C4-2B (cell line): ENCODE data around the gene SLC12A9.

Experiments
- H3K27ac ChIP-seq: fragments of 450-650 bp; 2 replicates; pipeline ENCODE4 v1.5.1; 2017
- ZFX ChIP-seq: fragments of 450-650 bp; IDR thresholded peaks from 2 replicates; pipeline ENCODE4 v1.6.1; 2017
- TF ChIP-seq, protein P1 (sequence below): fragments of 450-650 bp; conservative IDR thresholded peaks from 2 replicates; pipeline ENCODE4 v1.5.1; 2017; ENCODE audit warnings: mild to moderate bottlenecking

SLC12A9 gene

DNA sequence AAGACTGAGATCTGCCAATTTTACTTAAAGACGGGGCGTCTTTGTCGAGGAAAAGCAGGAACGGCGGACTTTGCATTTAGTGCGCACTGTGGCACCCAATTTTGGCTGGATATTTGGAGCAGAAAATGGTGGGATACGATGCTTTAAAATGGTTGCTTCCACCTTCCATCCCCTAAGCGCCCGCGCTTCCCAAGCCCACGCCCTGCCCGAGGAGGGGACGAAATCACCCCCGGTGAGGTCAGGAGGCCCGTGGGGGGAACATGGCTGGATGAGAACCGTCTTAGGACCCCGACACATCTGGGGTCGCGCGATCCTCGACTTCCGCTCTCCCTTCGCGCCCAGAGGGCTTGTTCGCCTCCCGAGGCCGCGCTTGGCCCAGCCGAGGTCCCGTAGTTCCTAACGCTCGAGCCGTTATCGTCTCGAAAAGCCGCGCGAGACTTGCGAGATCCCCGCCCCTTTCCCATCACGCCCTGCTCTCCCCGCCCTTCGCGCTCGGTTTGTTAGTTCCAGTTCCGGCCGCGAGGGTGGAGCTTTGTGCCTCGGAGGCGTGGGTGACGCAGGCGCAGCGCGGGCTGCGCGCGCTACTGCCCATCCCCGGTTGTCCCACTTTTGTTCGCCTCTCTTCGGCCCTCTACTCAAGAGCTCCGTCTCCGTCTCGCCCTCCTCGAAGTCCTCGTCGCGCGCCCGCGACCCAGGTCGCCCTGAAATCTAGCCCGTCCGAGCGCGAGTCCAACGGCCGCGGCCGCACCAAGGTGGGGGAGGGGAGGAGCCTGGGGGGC, 22.3 kb downstream of the SLC12A9 start, which contains the start of gene SRRT:
Gene SRRT, plus strand, starts transcription at position 527 of the 779 bp plus-strand sequence. CDS start 488 bp downstream, outside the sequence.
- H3K27ac ChIP-seq = peak within 1 kb of the TSS; percentile 97
- TF ChIP-seq ZFX = peak; percentile 82; the same call in 1 of the 2 replicates
- TF ChIP-seq, protein P1, sequence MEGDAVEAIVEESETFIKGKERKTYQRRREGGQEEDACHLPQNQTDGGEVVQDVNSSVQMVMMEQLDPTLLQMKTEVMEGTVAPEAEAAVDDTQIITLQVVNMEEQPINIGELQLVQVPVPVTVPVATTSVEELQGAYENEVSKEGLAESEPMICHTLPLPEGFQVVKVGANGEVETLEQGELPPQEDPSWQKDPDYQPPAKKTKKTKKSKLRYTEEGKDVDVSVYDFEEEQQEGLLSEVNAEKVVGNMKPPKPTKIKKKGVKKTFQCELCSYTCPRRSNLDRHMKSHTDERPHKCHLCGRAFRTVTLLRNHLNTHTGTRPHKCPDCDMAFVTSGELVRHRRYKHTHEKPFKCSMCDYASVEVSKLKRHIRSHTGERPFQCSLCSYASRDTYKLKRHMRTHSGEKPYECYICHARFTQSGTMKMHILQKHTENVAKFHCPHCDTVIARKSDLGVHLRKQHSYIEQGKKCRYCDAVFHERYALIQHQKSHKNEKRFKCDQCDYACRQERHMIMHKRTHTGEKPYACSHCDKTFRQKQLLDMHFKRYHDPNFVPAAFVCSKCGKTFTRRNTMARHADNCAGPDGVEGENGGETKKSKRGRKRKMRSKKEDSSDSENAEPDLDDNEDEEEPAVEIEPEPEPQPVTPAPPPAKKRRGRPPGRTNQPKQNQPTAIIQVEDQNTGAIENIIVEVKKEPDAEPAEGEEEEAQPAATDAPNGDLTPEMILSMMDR = no peak

DNA sequence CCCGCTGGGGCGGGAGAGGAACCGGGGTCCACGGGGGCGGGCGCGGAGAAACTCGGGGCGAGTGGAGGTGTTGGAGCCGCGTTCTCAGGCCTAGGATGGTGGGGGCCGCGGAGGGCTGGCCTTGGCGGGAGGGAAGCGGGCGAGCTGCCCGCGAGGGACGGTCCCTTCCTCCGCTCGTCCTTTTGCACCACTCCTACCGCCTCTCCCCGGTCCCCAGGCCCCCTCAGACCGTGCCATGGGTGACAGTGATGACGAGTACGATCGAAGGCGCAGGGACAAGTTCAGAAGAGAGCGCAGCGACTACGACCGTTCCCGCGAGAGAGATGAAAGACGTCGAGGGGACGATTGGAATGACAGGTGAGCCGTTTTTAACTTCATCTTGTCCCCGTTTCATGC, 22.8 kb downstream of the SLC12A9 start:
- TF ChIP-seq, protein P1 = no peak
- no peak for TF ChIP-seq ZFX
- peak overlapping the region; percentile 97 for H3K27ac ChIP-seq

DNA sequence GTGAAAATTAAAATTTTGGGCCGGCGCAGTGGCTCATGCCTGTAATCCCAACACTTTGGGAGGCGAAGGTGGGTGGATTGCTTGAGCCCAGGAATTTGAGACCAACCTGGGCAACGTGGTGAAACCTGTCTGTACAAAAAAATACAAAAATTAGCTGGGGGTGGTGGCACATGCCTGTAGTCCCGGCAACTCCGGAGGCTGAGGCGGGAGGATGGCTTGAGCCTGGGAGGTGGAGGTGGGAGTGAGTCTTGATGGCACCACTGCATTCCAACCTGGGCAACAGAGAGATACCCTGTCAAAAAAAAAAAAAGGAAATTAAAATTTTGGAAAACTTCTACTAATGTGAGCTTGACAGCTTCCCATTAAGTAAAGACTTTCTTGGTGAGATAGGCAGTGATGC, 25.5 kb downstream of the SLC12A9 start:
- H3K27ac ChIP-seq = no peak overlapping the region
- TF ChIP-seq ZFX = no peak
- TF ChIP-seq, protein P1 = no peak

DNA sequence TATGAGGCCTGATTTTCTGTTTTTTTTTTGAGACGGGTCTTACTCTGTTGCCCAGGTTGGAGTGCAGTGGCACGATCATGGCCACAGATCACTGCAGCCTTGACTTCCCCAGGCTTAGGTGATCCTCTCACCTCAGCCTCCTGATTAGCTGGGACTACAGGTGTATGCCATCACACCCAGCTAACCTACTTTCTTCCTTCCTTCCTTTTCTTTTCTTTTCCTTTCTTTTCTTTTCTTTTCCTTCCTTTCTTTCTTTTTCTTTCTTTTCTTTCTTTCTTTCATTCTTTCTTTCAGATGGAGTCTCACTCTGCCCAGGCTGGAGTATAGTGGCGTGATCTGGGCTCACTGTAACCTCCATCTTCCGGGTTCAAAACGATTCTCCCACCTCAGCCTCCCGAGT, 26.2 kb downstream of the SLC12A9 start:
- H3K27ac ChIP-seq = no peak overlapping the region
- TF ChIP-seq ZFX = no peak
- TF ChIP-seq, protein P1 = no peak

DNA sequence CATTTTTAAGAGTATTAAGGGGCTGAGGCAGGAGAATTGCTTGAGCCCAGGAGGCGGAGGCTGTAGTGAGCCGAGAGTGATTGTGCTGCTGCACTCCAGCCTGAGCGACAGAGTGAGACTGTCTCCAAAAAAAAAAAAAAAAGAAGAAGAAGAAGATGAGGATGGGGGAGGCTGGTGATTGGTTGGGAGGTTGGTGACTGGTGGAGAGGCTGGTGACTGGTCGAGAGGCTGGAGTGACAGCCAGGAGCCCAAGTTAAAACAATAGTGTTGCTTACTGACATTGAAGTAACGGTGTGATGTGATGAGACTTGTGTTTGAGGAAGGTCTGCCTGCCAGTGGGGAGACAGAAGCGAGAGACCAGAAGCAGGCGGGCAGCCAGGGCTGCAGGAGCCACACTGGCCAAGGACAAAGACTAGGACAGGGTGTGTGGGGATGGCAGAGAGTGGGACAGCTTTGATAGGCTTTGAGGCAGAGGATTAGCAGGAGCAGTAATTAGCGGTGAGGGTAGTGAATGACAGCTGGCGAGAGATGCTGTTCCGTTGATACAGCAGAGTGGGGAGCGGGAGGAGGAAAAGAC, 27.3 kb downstream of the SLC12A9 start:
- TF ChIP-seq ZFX = no peak
- TF ChIP-seq, protein P1 = no peak
- H3K27ac ChIP-seq = no peak overlapping the region

DNA sequence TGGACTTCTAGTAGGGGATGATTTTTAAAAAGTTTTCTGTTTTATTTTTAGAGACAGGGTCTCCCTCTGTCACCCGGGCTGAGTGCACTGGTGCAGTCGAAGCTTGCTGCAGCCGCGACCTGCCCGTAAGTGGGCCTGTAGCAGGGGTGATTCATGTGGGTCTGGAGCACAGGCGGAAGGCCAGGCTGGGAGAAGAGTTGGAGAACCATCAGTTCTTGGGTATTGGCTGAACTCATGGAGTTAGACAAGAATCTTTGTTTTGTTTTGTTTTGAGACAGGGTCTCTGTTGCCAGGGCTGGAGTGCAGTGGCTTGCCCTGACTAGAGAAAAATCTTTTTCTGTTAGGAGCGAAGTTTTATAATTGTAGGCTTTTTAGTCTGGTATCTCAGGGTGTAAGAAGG, 28.1 kb downstream of the SLC12A9 start:
- TF ChIP-seq, protein P1 = no peak
- no peak for TF ChIP-seq ZFX
- no peak overlapping the region for H3K27ac ChIP-seq

DNA sequence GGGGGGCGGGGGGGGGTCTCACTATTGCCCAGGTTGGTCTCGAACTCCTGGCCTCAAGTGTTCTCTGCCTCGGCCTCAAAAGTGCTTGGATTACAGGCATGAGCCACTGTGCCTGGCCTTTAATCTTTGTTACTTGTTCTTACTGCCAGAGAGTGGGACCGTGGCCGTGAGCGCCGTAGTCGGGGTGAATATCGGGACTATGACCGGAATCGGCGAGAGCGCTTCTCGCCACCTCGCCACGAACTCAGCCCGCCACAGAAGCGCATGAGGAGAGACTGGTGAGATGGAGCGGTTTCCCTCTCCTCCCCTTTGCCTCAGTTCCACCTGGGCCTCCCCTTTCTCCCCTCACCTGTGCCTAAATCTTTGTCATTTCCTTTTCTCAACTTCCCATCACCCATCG, 28.6 kb downstream of the SLC12A9 start:
- TF ChIP-seq, protein P1 = no peak

More for the DNA sequence above, 28.6 kb downstream of the SLC12A9 start:
- no peak overlapping the region for H3K27ac ChIP-seq
